ENCODE results near the gene TMEM132D. TPM values are rescaled to one million over a fixed set of nuclear protein-coding genes. Genes with fewer than 3 reads are reported as not detected.

The TMEM132D gene
- total and polyA plus RNA-seq, 2 donors from 2014 or later: 0.13 TPM; not detected in 1

DNA sequence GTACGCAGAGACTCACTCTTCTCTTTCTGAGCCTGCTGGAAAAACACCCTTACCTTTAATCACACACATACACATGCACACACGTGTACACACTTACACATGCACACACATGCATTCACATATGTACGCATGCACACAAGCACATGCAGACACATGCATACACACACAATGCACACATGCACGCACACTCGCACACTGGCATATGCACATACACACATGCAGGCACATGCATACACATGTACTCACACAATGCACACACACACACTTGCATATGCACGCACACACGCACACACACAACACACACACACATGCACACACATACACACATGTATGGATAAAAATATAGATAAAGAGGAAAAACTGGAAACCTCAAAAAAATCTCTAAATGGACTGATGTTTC lies 801.6 kb downstream of the TMEM132D start:
- TF ChIP-seq, protein P1, sequence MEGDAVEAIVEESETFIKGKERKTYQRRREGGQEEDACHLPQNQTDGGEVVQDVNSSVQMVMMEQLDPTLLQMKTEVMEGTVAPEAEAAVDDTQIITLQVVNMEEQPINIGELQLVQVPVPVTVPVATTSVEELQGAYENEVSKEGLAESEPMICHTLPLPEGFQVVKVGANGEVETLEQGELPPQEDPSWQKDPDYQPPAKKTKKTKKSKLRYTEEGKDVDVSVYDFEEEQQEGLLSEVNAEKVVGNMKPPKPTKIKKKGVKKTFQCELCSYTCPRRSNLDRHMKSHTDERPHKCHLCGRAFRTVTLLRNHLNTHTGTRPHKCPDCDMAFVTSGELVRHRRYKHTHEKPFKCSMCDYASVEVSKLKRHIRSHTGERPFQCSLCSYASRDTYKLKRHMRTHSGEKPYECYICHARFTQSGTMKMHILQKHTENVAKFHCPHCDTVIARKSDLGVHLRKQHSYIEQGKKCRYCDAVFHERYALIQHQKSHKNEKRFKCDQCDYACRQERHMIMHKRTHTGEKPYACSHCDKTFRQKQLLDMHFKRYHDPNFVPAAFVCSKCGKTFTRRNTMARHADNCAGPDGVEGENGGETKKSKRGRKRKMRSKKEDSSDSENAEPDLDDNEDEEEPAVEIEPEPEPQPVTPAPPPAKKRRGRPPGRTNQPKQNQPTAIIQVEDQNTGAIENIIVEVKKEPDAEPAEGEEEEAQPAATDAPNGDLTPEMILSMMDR (IDR thresholded peaks at IDR 0.05; ENCODE audit: borderline replicate concordance, extremely low read depth, insufficient read depth): no peak
- Histone ChIP-seq H3K4me3 (ENCODE audit: low read length in 3 of 3) (no peak overlapping the region), H3K27me3 (ENCODE audit: control insufficient read depth, insufficient read depth, low read length) (no peaks in the 10 kb centered on the region), H3K9me3 (ENCODE audit: control insufficient read depth in 2 of 3, insufficient read depth in 1 of 3, low read length in 3 of 3) (peaks cover 0 to 5% (median 0%) of the 10 kb centered on the region in 3 donors), H3K36me3 (ENCODE audit: control insufficient read depth in 2 of 3, insufficient read depth in 3 of 3, low read length in 3 of 3) (no peaks in the 10 kb centered on the region), H3K4me1 (ENCODE audit: control insufficient read depth in 2 of 3, insufficient read depth in 2 of 3, low read depth in 1 of 3, low read length in 3 of 3) (no peaks in the 10 kb centered on the region), H3K27ac (ENCODE audit: low read depth in 2 of 2, low read length in 2 of 2) (no peak overlapping the region), H3K9ac (ENCODE audit: low read length in 3 of 3) (no peak overlapping the region)
- DNase-seq: no peak
- intact Hi-C loops (cut with DNase I): no loop called here
- no peak for FAIRE-seq

DNA sequence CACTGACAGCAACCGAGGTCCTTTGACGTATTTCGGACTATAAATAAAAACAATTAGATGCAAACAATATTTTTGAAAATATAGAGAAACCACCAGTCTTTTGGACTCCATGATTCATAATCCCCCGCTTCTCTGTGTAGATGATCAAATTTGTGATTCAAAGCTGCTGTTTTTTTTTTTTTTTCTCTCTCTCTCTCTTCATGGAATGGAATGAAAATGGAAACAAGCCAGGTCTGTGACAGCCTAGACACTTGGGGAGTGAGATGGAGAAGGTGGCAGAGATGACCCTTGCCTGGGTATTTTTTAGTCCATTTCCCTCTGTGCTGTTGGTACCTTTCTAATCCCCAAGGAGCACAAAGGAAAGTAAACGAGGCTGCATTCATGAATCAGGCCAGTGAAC lies 802.0 kb downstream of the TMEM132D start:
- Histone ChIP-seq H3K27ac (ENCODE audit: low read depth in 2 of 2, low read length in 2 of 2) (no peak overlapping the region), H3K36me3 (ENCODE audit: control insufficient read depth in 2 of 3, insufficient read depth in 3 of 3, low read length in 3 of 3) (no peaks in the 10 kb centered on the region), H3K4me3 (ENCODE audit: low read length in 3 of 3) (no peak overlapping the region), H3K27me3 (ENCODE audit: control insufficient read depth, insufficient read depth, low read length) (no peaks in the 10 kb centered on the region), H3K9me3 (ENCODE audit: control insufficient read depth in 2 of 3, insufficient read depth in 1 of 3, low read length in 3 of 3) (peaks cover 0 to 4% (median 0%) of the 10 kb centered on the region in 3 donors), H3K4me1 (ENCODE audit: control insufficient read depth in 2 of 3, insufficient read depth in 2 of 3, low read depth in 1 of 3, low read length in 3 of 3) (no peaks in the 10 kb centered on the region), H3K9ac (ENCODE audit: low read length in 3 of 3) (no peak overlapping the region)
- TF ChIP-seq, protein P1 (IDR thresholded peaks at IDR 0.05; ENCODE audit: borderline replicate concordance, extremely low read depth, insufficient read depth): no peak
- no peak for FAIRE-seq
- intact Hi-C loops (cut with DNase I): no loop called here
- no peak for DNase-seq

DNA sequence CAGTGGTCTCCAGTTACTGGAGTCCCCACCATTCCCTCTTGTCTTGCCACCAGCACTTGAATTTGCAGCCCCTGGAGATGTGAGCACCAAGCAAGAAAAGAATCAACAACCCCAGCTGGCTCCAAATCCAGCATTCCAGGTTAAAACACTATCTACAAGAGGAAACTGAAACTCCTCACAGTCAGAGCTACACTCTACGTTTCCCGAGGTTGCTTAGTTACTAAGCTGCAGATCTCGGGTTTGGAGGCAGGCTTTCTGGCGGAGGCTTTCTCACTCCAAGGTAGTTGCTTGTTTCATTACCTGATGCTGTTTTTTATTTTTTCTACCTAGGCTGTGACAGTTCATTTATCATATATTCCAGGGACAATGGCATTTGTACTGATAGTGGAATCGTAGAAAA lies 802.4 kb downstream of the TMEM132D start:
- intact Hi-C loops (cut with DNase I): no loop called here

More for the DNA sequence above, 802.4 kb downstream of the TMEM132D start:
- H3K9me3 ChIP-seq (ENCODE audit: control insufficient read depth in 2 of 3, insufficient read depth in 1 of 3, low read length in 3 of 3): no peaks in the 10 kb centered on the region
- DNase-seq (no peak), FAIRE-seq (no peak)
- no peaks in the 10 kb centered on the region for H3K27me3 ChIP-seq (ENCODE audit: control insufficient read depth, insufficient read depth, low read length)
- TF ChIP-seq, protein P1 (IDR thresholded peaks at IDR 0.05; ENCODE audit: borderline replicate concordance, extremely low read depth, insufficient read depth): no peak
- no peaks in the 10 kb centered on the region for H3K36me3 ChIP-seq (ENCODE audit: control insufficient read depth in 2 of 3, insufficient read depth in 3 of 3, low read length in 3 of 3)
- H3K9ac ChIP-seq (ENCODE audit: low read length in 3 of 3): no peak overlapping the region
- H3K4me3 ChIP-seq (ENCODE audit: low read length in 3 of 3): no peak overlapping the region
- no peaks in the 10 kb centered on the region for H3K4me1 ChIP-seq (ENCODE audit: control insufficient read depth in 2 of 3, insufficient read depth in 2 of 3, low read depth in 1 of 3, low read length in 3 of 3)
- no peak overlapping the region for H3K27ac ChIP-seq (ENCODE audit: low read depth in 2 of 2, low read length in 2 of 2)

All from kidney (tissue), 14 donors.